PC-3 (cell line): ENCODE data around the gene AGL.

Source experiments
- EZH2 ChIP-seq: fragments of 300-600 bp; sonication (generic); IDR thresholded peaks from one replicate; pipeline ENCODE4 v1.6.1; 2017; ENCODE audit warnings: antibody characterized with exemption, mild to moderate bottlenecking, low read length; ENCODE audit not compliant: unreplicated experiment
- TF ChIP-seq, protein P1 (sequence below): fragments of 300-600 bp; sonication (generic); conservative IDR thresholded peaks from 2 replicates; pipeline ENCODE4 v1.5.1; 2017; ENCODE audit warnings: antibody characterized with exemption, low read depth, mild to moderate bottlenecking, low read length

DNA sequence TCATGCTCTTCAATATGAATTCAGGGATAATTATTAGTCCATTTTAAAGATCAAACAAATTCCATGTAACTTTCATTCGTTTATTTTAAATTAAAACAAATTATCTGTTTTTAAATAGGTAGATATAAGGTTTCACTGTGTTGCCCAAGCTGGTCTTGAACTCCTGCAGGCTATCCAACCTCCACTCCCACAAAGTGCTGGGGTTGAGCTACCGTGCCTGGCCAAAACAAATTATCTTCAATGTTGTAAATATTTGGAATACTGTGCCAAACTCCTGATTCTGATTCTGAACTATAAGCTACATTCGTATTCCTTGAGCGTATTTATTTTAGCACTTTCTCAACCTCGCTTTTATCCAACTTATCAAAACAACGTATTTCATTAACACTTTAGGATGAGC lies 19.6 kb downstream of the AGL start:
- TF ChIP-seq, protein P1, sequence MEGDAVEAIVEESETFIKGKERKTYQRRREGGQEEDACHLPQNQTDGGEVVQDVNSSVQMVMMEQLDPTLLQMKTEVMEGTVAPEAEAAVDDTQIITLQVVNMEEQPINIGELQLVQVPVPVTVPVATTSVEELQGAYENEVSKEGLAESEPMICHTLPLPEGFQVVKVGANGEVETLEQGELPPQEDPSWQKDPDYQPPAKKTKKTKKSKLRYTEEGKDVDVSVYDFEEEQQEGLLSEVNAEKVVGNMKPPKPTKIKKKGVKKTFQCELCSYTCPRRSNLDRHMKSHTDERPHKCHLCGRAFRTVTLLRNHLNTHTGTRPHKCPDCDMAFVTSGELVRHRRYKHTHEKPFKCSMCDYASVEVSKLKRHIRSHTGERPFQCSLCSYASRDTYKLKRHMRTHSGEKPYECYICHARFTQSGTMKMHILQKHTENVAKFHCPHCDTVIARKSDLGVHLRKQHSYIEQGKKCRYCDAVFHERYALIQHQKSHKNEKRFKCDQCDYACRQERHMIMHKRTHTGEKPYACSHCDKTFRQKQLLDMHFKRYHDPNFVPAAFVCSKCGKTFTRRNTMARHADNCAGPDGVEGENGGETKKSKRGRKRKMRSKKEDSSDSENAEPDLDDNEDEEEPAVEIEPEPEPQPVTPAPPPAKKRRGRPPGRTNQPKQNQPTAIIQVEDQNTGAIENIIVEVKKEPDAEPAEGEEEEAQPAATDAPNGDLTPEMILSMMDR, result no peak
- no peak for TF ChIP-seq EZH2
